ENCODE measurements around the gene BRSK1. TPM values are rescaled to one million over a fixed set of nuclear protein-coding genes. Genes with fewer than 3 reads are reported as not detected.

Gene BRSK1
- total and polyA plus RNA-seq, 10 donors, result 0.70 to 2.9 (median 1.6) TPM

DNA sequence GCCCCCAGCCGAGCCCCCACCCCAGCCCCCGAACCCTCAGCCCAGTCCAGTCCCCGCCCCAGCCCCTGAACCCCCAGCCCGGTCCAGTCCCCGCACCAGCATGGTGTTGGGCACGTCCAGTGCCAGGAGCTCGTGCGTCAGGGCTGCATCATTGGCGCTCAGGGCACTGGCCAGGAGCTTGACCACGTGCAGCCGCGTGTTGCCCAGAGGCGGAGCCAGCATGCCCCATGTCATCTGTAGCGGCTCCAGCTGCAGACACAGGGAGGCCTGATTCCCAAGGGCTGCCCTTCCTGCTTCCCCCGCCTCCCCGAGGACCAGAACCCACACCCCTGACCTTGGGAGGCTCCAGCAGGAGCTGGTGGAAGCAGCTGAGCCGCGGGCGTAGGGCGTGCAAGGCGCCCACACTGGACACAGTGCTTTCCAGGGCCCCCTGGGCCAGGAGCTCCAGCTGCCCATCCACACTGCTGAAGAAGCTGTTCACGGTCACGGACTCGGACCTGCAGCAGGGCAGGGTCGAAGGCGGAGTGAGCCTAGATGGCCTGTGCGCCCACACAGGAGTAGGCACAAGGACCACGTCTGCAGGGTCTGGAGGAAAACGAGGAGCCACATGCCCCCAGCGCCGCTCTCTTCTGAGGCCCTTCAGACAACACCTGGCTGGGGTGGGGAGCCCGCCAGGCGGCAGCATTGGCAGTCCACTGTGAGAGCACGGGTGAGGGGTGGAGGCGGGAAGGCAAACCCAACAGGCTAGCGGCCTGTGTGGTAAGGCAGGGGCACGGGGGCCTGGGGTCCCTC, 42.5 kb upstream of the BRSK1 start:
- intact Hi-C loops (cut with DNase I; ENCODE audit: low total_unique reads), result no loop called here
- no peaks in the 10 kb centered on the region for H3K27me3 ChIP-seq (replicated peaks in 1 of 7)
- H3K9me3 ChIP-seq, result no peaks in the 10 kb centered on the region
- 90 to 95% (median 93%) methylated on average over 29 to 37 of the region's 37 CpGs for WGBS, 5 donors
- H3K27ac ChIP-seq, result no peak overlapping the region
- H3K4me1 ChIP-seq, result peaks cover 0 to 1% (median 0%) of the 10 kb centered on the region in 6 donors
- peaks cover 23 to 100% (median 99%) of the 10 kb centered on the region in 6 donors for H3K36me3 ChIP-seq
- DNase-seq, result peak; percentile 63
- no peak overlapping the region for H3K4me3 ChIP-seq
- TF ChIP-seq POLR2A (IDR thresholded peaks at IDR 0.05) (no peak), POLR2AphosphoS5 (IDR thresholded peaks at IDR 0.05) (peak in 1 of 3 donors; percentile 54)
- TF ChIP-seq, protein P1, sequence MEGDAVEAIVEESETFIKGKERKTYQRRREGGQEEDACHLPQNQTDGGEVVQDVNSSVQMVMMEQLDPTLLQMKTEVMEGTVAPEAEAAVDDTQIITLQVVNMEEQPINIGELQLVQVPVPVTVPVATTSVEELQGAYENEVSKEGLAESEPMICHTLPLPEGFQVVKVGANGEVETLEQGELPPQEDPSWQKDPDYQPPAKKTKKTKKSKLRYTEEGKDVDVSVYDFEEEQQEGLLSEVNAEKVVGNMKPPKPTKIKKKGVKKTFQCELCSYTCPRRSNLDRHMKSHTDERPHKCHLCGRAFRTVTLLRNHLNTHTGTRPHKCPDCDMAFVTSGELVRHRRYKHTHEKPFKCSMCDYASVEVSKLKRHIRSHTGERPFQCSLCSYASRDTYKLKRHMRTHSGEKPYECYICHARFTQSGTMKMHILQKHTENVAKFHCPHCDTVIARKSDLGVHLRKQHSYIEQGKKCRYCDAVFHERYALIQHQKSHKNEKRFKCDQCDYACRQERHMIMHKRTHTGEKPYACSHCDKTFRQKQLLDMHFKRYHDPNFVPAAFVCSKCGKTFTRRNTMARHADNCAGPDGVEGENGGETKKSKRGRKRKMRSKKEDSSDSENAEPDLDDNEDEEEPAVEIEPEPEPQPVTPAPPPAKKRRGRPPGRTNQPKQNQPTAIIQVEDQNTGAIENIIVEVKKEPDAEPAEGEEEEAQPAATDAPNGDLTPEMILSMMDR (IDR thresholded peaks at IDR 0.05 in 8 of 11, conservative IDR thresholded peaks at IDR 0.05 in 3 of 11), result no peak

DNA sequence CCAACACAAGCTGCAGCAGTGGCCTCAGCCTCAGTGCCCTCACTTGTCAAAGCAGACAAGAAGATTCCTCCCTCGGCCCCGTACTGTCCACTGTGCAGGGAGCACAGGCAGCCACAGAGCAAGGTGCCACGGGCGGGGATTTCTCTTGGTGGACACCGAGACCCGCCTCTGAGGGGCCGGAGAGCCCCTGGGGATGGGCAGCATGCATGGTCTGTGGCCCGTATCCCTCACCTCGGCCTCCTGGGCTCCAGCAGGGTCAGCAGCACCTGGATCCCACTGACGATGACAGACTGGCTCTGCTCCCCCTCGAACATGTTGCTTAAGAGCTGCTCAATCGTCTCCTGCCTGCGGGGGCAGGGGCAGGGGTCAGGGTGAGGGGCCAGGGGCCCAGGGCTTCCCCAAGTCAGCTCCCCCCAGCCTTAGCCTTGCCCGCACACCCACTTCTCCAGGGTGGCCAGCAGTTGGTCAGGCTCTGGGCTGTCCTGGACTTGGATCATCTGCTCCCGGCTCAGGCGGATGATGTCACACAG, 41.8 kb upstream of the BRSK1 start:
- 86 to 95% (median 93%) methylated on average over 11 to 16 of the region's 16 CpGs for WGBS, 5 donors
- H3K4me1 ChIP-seq, result peaks cover 0 to 8% (median 4%) of the 10 kb centered on the region in 6 donors
- H3K27ac ChIP-seq, result no peak overlapping the region

GRCh38 chr19:55242517-55242916, 41.3 kb upstream of the BRSK1 start:
- H3K27ac ChIP-seq, result no peak overlapping the region
- DNase-seq, result peak; percentile 47
- intact Hi-C loops (cut with DNase I; ENCODE audit: low total_unique reads), result no loop called here
- H3K36me3 ChIP-seq, result peaks cover 22 to 100% (median 96%) of the 10 kb centered on the region in 6 donors
- TF ChIP-seq, protein P1 (IDR thresholded peaks at IDR 0.05 in 8 of 11, conservative IDR thresholded peaks at IDR 0.05 in 3 of 11), result no peak
- TF ChIP-seq POLR2AphosphoS5 (IDR thresholded peaks at IDR 0.05) (no peak), POLR2A (IDR thresholded peaks at IDR 0.05) (no peak)
- 86 to 92% (median 87%) methylated on average over 7 of the region's 7 CpGs for WGBS, 5 donors
- H3K4me3 ChIP-seq, result no peak overlapping the region
- H3K4me1 ChIP-seq, result peaks cover 0 to 13% (median 9%) of the 10 kb centered on the region in 6 donors
- no peaks in the 10 kb centered on the region for H3K9me3 ChIP-seq
- no peaks in the 10 kb centered on the region for H3K27me3 ChIP-seq (replicated peaks in 1 of 7)

More for the DNA sequence above, 41.8 kb upstream of the BRSK1 start:
- no peaks in the 10 kb centered on the region for H3K27me3 ChIP-seq (replicated peaks in 1 of 7)
- TF ChIP-seq POLR2AphosphoS5 (IDR thresholded peaks at IDR 0.05) (peak in 2 of 3 donors; percentile 13 to 23), POLR2A (IDR thresholded peaks at IDR 0.05) (no peak)
- TF ChIP-seq, protein P1 (IDR thresholded peaks at IDR 0.05 in 8 of 11, conservative IDR thresholded peaks at IDR 0.05 in 3 of 11), result no peak
- intact Hi-C loops (cut with DNase I; ENCODE audit: low total_unique reads), result no loop called here
- peaks cover 23 to 100% (median 99%) of the 10 kb centered on the region in 6 donors for H3K36me3 ChIP-seq
- no peak for DNase-seq
- H3K9me3 ChIP-seq, result no peaks in the 10 kb centered on the region
- H3K4me3 ChIP-seq, result no peak overlapping the region
